ENCODE data around the gene MAP2. TPM values are rescaled to one million over a fixed set of nuclear protein-coding genes. Genes with fewer than 3 reads are reported as not detected.

The MAP2 gene
- total RNA-seq, 1 experiment from 2014 or later: 0.05 TPM

DNA sequence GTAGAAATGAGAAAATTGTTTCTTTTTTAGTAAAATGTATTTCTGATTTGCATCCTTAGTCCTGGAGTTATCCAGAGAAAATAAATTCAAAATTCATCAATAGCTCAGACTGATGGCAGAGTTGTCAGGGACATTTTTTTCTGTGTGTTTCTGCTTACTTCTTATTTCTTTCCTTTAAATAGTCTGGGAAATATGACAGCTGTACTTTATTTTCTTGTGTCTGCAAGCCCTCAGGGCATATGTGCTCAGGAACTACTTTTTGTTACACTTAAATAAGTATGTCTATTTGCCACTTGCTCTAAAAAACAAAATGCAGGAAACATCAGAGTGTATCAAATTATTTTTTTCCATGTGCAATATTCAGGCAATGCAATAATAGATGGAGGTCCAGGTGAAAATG, 221.0 kb downstream of the MAP2 start:
- Histone ChIP-seq H3K27me3 (replicated peaks; ENCODE audit: control insufficient read depth, insufficient read depth, low read length) (no peaks in the 10 kb centered on the region), H3K36me3 (ENCODE audit: control insufficient read depth, insufficient read depth, low read length) (no peaks in the 10 kb centered on the region), H3K4me1 (no peaks in the 10 kb centered on the region), H3K4me3 (ENCODE audit: low read depth, low read length) (no peak overlapping the region), H3K9me3 (no peaks in the 10 kb centered on the region)
- BruUV-seq (replicated peaks): no TSS peak
- Mint-ChIP-seq H3K9me3 (ENCODE audit: unreplicated experiment) (no peaks in the 10 kb centered on the region), H3K27ac (ENCODE audit: unreplicated experiment) (no peak overlapping the region), H3K36me3 (ENCODE audit: insufficient read depth, unreplicated experiment) (no peaks in the 10 kb centered on the region), H3K27me3 (ENCODE audit: insufficient read depth, unreplicated experiment) (no peaks in the 10 kb centered on the region), H3K4me1 (ENCODE audit: low read depth, unreplicated experiment) (no peaks in the 10 kb centered on the region), H3K4me3 (ENCODE audit: unreplicated experiment) (no peak overlapping the region)
- CTCF ChIA-PET: no interaction called here
- DNase-seq: no peak
- intact Hi-C loops (cut with micrococcal nuclease; ENCODE audit: unreplicated experiment): no loop called here
- POLR2A ChIA-PET: no interaction called here
- TF ChIP-seq, protein P1, sequence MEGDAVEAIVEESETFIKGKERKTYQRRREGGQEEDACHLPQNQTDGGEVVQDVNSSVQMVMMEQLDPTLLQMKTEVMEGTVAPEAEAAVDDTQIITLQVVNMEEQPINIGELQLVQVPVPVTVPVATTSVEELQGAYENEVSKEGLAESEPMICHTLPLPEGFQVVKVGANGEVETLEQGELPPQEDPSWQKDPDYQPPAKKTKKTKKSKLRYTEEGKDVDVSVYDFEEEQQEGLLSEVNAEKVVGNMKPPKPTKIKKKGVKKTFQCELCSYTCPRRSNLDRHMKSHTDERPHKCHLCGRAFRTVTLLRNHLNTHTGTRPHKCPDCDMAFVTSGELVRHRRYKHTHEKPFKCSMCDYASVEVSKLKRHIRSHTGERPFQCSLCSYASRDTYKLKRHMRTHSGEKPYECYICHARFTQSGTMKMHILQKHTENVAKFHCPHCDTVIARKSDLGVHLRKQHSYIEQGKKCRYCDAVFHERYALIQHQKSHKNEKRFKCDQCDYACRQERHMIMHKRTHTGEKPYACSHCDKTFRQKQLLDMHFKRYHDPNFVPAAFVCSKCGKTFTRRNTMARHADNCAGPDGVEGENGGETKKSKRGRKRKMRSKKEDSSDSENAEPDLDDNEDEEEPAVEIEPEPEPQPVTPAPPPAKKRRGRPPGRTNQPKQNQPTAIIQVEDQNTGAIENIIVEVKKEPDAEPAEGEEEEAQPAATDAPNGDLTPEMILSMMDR (IDR thresholded peaks at IDR 0.05; ENCODE audit: insufficient read depth in 1 of 2, low read depth in 1 of 2, low read length in 1 of 2, severe bottlenecking in 1 of 2, unreplicated experiment in 1 of 2): no peak

- ChIA-PET CTCF (interaction anchor here (0.7 kb wide), 2 partner anchors 58 to 182 kb away, joined by 4 to 5 read pairs; no protein-coding TSS in a partner anchor), POLR2A (no interaction called here)
- intact Hi-C loops (cut with micrococcal nuclease; ENCODE audit: unreplicated experiment): no loop called here
- no TSS peak for BruUV-seq (replicated peaks)
- Mint-ChIP-seq H3K9me3 (ENCODE audit: unreplicated experiment) (no peaks in the 10 kb centered on the region), H3K36me3 (ENCODE audit: insufficient read depth, unreplicated experiment) (no peaks in the 10 kb centered on the region), H3K27ac (ENCODE audit: unreplicated experiment) (no peak overlapping the region), H3K4me3 (ENCODE audit: unreplicated experiment) (no peak overlapping the region), H3K4me1 (ENCODE audit: low read depth, unreplicated experiment) (no peaks in the 10 kb centered on the region), H3K27me3 (ENCODE audit: insufficient read depth, unreplicated experiment) (no peaks in the 10 kb centered on the region)
- H3K4me1 ChIP-seq: no peaks in the 10 kb centered on the region
- TF ChIP-seq, protein P1 (IDR thresholded peaks at IDR 0.05; ENCODE audit: insufficient read depth in 1 of 2, low read depth in 1 of 2, low read length in 1 of 2, severe bottlenecking in 1 of 2, unreplicated experiment in 1 of 2): no peak
- H3K4me3 ChIP-seq (ENCODE audit: low read depth, low read length): no peak overlapping the region
- H3K9me3 ChIP-seq: no peaks in the 10 kb centered on the region
- H3K36me3 ChIP-seq (ENCODE audit: control insufficient read depth, insufficient read depth, low read length): no peaks in the 10 kb centered on the region
- DNase-seq: no peak
- no peaks in the 10 kb centered on the region for H3K27me3 ChIP-seq (replicated peaks; ENCODE audit: control insufficient read depth, insufficient read depth, low read length)
Observed at GRCh38 chr2:209648714-209649113, 224.9 kb downstream of the MAP2 start.

DNA sequence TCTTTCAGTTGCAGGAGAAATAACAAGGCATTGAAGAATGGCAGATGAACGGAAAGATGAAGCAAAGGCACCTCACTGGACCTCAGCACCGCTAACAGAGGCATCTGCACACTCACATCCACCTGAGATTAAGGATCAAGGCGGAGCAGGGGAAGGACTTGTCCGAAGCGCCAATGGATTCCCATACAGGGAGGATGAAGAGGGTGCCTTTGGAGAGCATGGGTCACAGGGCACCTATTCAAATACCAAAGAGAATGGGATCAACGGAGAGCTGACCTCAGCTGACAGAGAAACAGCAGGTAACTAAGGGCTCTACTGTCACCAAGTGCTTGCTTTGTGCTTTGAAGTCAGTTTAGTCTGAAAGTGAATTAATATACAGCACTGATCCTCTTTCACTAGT, 229.3 kb downstream of the MAP2 start:
- intact Hi-C loops (cut with micrococcal nuclease; ENCODE audit: unreplicated experiment): no loop called here
- H3K27me3 Mint-ChIP-seq (ENCODE audit: insufficient read depth, unreplicated experiment): no peaks in the 10 kb centered on the region
- no peak for DNase-seq
- H3K9me3 ChIP-seq: no peaks in the 10 kb centered on the region
- no TSS peak for BruUV-seq (replicated peaks)
- H3K4me3 Mint-ChIP-seq (ENCODE audit: unreplicated experiment): no peak overlapping the region
- no peaks in the 10 kb centered on the region for H3K27me3 ChIP-seq (replicated peaks; ENCODE audit: control insufficient read depth, insufficient read depth, low read length)
- H3K36me3 Mint-ChIP-seq (ENCODE audit: insufficient read depth, unreplicated experiment): no peaks in the 10 kb centered on the region
- H3K27ac Mint-ChIP-seq (ENCODE audit: unreplicated experiment): no peak overlapping the region
- no peaks in the 10 kb centered on the region for H3K4me1 Mint-ChIP-seq (ENCODE audit: low read depth, unreplicated experiment)
- TF ChIP-seq, protein P1 (IDR thresholded peaks at IDR 0.05; ENCODE audit: insufficient read depth in 1 of 2, low read depth in 1 of 2, low read length in 1 of 2, severe bottlenecking in 1 of 2, unreplicated experiment in 1 of 2): no peak
- H3K4me1 ChIP-seq: no peaks in the 10 kb centered on the region
- H3K4me3 ChIP-seq (ENCODE audit: low read depth, low read length): no peak overlapping the region
- POLR2A ChIA-PET: no interaction called here
- no peaks in the 10 kb centered on the region for H3K36me3 ChIP-seq (ENCODE audit: control insufficient read depth, insufficient read depth, low read length)
- CTCF ChIA-PET: no interaction called here
- no peaks in the 10 kb centered on the region for H3K9me3 Mint-ChIP-seq (ENCODE audit: unreplicated experiment)
